Mononuclear cell (primary cell): ENCODE data around the gene IFT74. TPM values are rescaled to one million over a fixed set of nuclear protein-coding genes. Genes with fewer than 3 reads are reported as not detected.

Experiments used
- H3K27me3 ChIP-seq: 2 replicates; pipeline ENCODE4 v1.6.0; 2011; ENCODE audit warnings: low read length, control low read depth; ENCODE audit not compliant: insufficient read depth
- H3K4me1 ChIP-seq: 2 replicates; pipeline ENCODE4 v1.5.1; 2011; ENCODE audit warnings: mild to moderate bottlenecking, low read length, control low read depth; ENCODE audit not compliant: insufficient read depth
- H3K4me3 ChIP-seq: 2 replicates; pipeline ENCODE4 v1.5.1; 2011; ENCODE audit warnings: mild to moderate bottlenecking, low read length, moderate library complexity
- H3K9me3 ChIP-seq: 2 replicates; pipeline ENCODE4 v1.5.1; 2011; ENCODE audit warnings: low read depth, mild to moderate bottlenecking, control low read depth, low read length
- total RNA-seq: library from RNA; depleted of rRNA; stranded (reverse); fragments of >200 nt; gene quantifications from one replicate; pipeline ENCODE4 v1.2.3, GENCODE V29; 2012

IFT74 gene
- total RNA-seq, 1 donor: 6.2 TPM

DNA sequence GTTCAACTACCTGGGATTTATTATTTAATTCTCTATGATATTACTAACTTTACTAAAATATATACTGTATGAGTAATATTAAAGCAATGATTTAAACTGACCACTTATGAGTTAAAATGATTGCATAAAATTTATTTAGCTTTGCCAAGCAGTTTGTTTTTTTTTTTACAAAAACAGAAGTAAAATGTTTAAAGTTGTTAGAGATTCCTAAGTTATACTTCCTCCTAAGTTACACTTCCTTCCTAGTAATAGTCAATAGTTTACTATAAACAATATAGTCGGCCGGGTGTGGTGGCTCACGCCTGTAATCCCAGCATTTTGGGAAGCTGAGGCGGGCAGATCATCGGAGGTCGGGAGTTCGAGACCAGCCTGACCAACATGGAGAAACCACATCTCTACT, 73.0 kb downstream of the IFT74 start:
- Histone ChIP-seq H3K27me3 (no peaks in the 10 kb centered on the region), H3K9me3 (no peaks in the 10 kb centered on the region), H3K4me3 (no peak overlapping the region), H3K4me1 (no peaks in the 10 kb centered on the region)

DNA sequence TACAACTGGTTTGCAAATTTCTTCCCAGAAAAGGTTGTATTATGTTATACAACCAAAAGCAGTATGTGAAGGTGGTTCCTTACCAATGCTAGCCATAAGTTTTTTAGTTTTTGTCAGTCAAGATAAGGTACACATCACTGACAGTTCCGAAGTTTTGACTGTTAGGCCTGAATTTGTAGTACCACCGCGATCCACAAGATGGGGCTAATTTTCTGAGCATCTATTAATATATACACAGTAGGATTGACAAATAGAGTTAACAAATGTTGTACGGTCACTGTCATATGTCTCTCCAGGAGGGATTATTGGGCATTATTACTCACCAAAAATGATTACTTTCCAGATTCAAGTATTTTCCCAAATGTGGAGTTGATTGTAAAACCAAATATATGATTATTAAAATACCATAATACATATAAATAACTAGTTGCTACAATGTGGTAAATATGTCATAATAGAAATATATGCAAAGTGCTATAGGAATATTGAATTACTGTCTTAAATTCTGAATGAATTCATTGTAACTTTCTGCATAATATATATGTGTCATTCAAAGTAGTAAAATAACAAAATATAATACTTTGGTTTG, 77.7 kb downstream of the IFT74 start:
- H3K27me3 ChIP-seq: no peaks in the 10 kb centered on the region
- H3K4me1 ChIP-seq: no peaks in the 10 kb centered on the region
- H3K4me3 ChIP-seq: no peak overlapping the region
- H3K9me3 ChIP-seq: no peaks in the 10 kb centered on the region

DNA sequence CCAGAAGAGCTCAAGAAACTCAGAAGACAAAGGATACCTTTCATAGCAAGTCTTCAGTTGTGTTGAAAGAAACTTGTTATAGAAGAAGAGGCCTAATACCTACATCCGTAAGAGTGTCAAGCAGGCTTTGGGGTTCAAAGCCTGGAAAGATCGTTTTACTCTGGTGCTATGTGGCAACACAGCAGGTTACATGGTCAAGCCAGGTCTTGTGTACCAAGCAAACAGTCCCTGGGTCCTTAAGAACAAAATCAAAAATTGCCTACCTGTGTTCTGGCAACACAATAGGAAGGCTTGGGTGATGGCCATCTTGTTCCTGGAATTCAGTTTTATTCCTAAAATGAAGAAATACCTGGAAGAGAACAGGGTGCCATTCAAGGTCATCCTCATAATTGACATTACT, 81.3 kb downstream of the IFT74 start:
- no peaks in the 10 kb centered on the region for H3K9me3 ChIP-seq
- H3K27me3 ChIP-seq: no peaks in the 10 kb centered on the region
- no peaks in the 10 kb centered on the region for H3K4me1 ChIP-seq
- H3K4me3 ChIP-seq: no peak overlapping the region

DNA sequence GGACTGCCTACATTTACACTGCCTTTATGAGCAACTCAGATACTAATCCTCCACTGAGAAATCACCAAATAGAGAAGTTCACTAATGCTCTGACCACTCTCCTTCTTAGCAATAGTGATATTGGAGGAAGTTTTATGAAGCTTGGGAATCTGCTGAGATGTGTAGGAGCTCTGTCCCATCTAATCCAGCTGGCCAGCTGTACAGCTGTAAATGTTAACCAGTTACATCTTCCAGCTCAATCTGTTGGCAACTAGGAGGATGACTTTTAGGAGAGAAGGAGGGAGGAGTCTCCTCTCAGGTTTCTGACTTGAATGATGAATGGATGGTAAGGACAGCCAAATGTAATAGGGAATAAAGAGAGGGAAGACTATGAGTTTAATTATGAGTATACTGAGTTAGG, 85.5 kb downstream of the IFT74 start:
- H3K9me3 ChIP-seq: no peaks in the 10 kb centered on the region
- no peak overlapping the region for H3K4me3 ChIP-seq
- H3K4me1 ChIP-seq: no peaks in the 10 kb centered on the region
- H3K27me3 ChIP-seq: no peaks in the 10 kb centered on the region

DNA sequence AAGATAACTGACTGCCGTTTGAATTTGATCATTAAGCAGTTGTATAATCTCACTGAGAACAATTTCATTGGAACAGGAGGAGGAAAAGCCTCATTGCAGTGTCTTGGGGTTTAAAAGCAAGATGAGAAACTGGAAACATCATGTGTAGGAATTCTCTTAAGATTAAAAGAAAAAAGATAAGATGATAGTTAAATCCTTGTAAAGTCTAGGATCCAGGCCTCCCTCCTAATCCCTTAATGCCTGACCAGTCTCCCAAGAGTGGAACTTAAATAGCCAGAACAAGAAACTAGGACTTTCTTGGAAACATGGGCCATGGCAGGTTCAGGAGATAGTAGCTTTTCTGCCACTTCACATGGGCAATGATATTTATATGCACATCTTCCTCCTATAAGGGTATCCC, 86.3 kb downstream of the IFT74 start:
- Histone ChIP-seq H3K27me3 (no peaks in the 10 kb centered on the region), H3K9me3 (no peaks in the 10 kb centered on the region), H3K4me3 (no peak overlapping the region), H3K4me1 (no peaks in the 10 kb centered on the region)

DNA sequence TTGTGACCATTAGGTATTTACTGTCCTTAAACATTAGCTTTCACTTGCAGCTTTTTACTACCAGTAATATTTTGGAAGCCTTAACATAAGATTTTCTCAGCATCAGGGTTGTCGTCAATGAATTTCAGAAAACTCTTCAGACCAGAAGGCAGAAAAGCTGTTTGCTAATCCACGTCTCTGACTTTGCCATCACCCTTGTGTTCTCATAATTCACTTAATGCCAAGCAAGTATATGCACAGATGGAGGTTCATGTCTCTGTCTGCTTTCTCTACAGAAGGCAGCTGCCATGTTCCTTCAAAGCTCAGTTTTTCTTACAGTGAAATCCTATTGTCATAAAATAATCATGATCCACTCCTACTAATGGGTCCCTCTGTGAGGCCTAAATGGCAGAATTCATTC, 87.0 kb downstream of the IFT74 start:
- no peak overlapping the region for H3K4me3 ChIP-seq
- no peaks in the 10 kb centered on the region for H3K9me3 ChIP-seq
- no peaks in the 10 kb centered on the region for H3K27me3 ChIP-seq
- no peaks in the 10 kb centered on the region for H3K4me1 ChIP-seq

DNA sequence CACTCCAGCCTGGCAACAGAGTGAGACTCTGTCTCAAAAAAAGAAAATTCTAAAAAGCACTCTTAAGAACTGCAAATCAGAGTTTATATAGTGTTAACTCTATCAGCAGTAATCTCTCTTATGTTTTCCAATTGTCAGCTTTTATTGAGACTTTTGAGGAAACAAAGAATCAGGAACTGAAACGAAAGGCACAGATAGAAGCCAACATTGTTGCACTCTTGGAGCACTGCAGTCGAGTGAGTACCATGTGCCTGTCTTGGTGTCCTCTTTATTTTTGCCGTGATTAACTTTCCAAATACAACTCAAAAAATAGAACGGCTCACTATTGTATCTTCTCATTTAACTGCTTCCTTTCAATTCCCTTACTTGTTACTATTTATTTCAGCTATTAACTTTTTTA, 90.9 kb downstream of the IFT74 start:
- Histone ChIP-seq H3K9me3 (no peaks in the 10 kb centered on the region), H3K4me3 (no peak overlapping the region), H3K4me1 (no peaks in the 10 kb centered on the region), H3K27me3 (no peaks in the 10 kb centered on the region)

DNA sequence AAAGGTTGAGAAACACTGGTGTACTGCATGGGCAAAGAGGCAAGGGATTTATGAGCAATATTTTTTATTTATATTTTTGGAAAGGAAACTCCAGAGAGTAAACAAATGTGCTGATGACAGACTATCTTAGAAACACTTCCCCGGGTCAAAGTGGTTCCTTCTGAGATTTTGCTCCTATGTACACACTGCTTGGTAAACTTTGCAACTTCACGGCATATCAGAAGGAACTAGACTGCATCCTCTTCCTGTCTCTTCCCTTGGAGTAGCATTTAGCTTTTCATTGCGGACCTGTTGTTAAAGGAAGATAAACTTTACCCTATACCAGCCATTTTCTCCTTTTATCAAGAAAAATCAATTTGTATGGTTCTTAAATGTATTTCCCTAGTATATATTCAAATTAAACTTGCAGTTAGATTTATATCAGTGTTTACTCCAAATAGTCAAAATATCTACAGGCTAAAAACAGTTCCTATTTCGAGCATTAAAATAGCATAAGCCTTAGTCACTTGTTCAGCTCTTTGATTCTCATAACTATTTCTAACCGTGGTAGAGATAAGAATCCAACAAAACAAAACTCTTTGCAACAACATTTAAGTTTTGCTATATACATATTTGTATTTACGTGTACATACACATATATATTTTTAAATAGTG, 97.3 kb downstream of the IFT74 start:
- Histone ChIP-seq H3K9me3 (no peaks in the 10 kb centered on the region), H3K27me3 (no peaks in the 10 kb centered on the region), H3K4me1 (no peaks in the 10 kb centered on the region), H3K4me3 (no peak overlapping the region)

DNA sequence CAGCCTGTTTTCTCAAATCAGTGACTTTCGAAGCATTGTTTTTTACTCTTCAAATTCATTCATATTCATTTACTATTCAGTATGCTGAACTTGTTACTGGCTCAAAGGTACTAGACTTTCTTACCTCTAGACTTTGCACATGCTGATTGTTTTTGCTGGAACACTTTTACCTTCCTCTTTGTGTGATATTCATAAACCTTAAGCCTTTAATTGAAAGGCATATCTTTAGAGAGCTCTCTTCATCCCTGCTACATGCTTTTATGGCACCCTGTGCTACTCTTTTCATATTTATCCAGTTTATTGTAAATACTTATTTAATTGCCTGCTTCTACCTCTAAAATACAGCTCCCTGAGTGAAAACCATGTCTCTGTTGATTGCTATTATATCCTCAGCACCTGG, 97.9 kb downstream of the IFT74 start:
- Histone ChIP-seq H3K4me3 (no peak overlapping the region), H3K9me3 (no peaks in the 10 kb centered on the region), H3K27me3 (no peaks in the 10 kb centered on the region), H3K4me1 (no peaks in the 10 kb centered on the region)

DNA sequence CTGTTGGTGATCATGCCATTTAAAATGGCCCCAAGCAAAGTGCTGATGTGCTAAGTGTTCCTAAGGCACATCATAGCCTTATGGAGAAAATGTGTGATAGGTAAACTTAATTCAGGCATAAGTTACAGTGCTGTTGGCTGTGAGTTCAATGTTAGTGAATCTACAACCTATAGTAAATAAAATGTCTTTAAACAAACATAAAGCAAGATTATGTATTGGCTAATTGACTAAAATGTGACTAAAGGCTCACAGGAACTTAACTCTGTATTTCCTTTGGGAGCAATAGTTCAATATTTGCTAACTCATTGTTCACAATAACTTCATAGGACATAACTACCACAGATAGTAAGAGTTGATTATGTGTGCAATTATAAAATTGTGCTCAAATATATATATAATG, 98.6 kb downstream of the IFT74 start:
- no peaks in the 10 kb centered on the region for H3K9me3 ChIP-seq
- H3K27me3 ChIP-seq: no peaks in the 10 kb centered on the region
- H3K4me3 ChIP-seq: no peak overlapping the region
- no peaks in the 10 kb centered on the region for H3K4me1 ChIP-seq

DNA sequence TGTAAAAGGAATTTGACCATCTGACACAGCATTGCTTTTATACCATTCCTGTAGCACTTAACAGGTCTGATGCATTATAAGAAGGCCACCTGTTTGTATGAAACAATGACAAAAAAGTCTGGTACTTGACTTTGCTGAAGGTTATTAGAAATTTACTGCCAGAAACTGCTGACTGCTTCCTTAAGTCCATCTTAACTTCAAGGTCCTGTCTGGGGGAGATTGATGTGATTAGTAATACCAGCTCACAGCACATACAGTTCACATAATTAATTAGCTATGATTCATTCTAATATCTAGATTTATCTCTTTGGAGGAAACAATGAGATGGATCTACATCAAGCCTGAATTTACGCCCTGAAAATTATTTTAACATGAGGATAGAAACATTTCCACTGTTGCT, 103.2 kb downstream of the IFT74 start:
- Histone ChIP-seq H3K9me3 (no peaks in the 10 kb centered on the region), H3K4me1 (no peaks in the 10 kb centered on the region), H3K4me3 (no peak overlapping the region), H3K27me3 (no peaks in the 10 kb centered on the region)

DNA sequence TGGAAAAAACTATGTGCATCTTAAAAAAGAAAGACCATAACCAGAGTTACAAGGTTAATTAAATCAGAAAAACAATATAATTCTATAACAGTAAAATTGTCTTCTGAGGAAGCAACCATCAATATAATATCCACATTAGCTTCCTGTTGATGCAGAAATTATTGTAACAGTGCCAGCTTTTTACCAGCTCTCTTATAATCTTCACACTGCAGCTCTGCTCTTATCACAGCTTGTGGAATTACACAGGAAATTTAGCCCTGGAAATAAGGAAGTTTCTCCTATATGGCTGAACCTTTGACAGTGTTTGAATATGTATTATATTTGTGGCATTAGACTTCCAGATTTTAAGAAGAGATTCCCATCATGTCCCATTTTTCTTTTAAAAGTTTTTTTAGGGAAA, 103.7 kb downstream of the IFT74 start:
- H3K9me3 ChIP-seq: no peaks in the 10 kb centered on the region
- no peaks in the 10 kb centered on the region for H3K4me1 ChIP-seq
- H3K27me3 ChIP-seq: no peaks in the 10 kb centered on the region
- H3K4me3 ChIP-seq: no peak overlapping the region

DNA sequence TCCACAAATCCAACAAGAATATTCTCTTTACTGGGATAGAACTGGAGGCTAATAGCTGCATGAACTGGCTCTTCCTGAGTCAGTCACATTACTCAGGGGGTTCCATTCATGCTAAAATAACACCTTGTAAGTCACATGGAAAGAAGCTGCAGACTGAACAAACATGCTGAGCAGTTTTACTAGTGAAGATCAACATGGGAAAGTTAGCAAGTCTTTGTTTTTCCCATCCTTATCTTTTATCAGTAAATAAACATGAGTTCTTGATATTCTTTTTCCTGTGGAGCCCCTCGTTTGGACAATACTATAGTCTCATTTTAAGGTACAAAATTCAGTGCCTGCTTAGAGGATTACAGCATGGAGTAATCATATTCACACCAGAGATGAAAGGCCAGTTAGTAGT, 109.1 kb downstream of the IFT74 start:
- Histone ChIP-seq H3K27me3 (no peaks in the 10 kb centered on the region), H3K4me1 (no peaks in the 10 kb centered on the region), H3K9me3 (no peaks in the 10 kb centered on the region), H3K4me3 (no peak overlapping the region)

DNA sequence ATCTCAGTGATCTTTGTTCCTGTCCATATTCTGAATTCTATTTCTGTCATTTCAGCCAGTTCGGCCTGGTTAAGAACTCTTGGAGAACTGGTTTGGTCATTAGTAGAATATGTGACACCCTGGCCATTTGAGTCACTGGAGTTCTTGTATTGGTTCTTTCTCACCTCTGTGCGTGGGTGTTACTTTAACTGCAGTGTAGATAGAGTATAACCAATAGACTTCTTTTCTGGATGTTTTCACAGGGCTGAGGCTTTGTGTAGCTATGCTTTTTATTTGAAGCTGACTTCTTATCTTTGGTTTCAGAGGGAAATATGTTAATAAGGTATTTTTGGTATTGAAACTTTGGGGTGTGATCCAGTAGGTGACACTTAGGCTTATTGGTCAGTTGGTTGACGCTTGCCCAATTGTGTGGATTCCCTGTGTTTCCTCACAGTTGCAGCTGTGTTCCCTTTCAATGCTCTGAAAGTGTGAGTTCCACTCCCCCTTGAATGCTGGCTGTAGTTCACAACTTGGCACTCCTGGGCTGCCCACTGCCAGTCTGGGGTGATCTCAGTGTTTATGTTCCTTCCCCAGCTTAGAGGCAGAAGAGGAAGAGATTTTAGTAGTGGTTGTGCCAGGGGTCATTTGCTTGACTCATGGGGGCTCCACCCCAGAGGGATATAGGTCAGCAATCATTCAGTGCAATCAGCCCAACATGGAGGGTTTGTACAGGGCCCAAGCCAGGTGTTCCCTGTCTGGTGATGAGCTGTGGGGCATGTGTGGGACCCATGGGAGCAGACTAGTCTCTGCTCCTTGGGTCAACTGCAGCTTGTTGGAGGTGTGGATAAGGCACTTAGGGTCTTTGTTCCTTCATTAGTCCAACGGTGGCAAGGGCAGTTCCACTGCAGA, 117.9 kb downstream of the IFT74 start:
- no peak overlapping the region for H3K4me3 ChIP-seq
- H3K9me3 ChIP-seq: no peaks in the 10 kb centered on the region
- H3K27me3 ChIP-seq: no peaks in the 10 kb centered on the region
- no peaks in the 10 kb centered on the region for H3K4me1 ChIP-seq

DNA sequence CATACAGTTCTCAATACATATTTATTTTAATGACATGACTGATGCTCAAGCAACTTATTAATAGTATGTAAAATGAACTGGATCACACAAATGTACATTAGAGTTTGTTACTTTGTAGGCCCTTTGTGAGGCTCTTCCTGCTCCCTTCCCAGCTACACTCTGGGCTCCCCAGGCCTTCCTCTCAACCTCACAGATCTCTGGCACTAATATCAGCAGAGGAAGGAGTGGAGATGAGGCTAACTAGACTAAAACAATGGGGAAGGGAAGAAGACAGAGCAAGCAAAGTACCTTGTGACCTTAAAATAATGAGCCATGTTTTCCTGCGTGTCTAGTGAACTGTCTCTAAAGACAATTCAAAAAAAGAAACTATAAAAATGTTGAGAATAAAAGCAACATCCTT, 122.5 kb downstream of the IFT74 start:
- Histone ChIP-seq H3K27me3 (no peaks in the 10 kb centered on the region), H3K9me3 (no peaks in the 10 kb centered on the region), H3K4me1 (no peaks in the 10 kb centered on the region), H3K4me3 (no peak overlapping the region)
